HG02840 (cell line): ENCODE data around the gene TNFRSF21.
A peak's percentile ranks its signal among the peaks of the same experiment; 100 is the strongest.
"Not testable (repeated sequence)": the region's sequence is repeated elsewhere in the genome, so short reads cannot be mapped to it uniquely, and the experiment has no call there.

Experiments used
- ATAC-seq: cut with Tn5 transposase; IDR thresholded peaks from one replicate; pipeline ENCODE4 v1.9.1; 2021; ENCODE audit warnings: mild to moderate bottlenecking, moderate library complexity, moderate number of reproducible peaks; ENCODE audit not compliant: unreplicated experiment, low FRiP score

TNFRSF21 gene

GRCh38 chr6:47235421-47235820 is 74.3 kb downstream of the TNFRSF21 start:
- ATAC-seq: no peak

DNA sequence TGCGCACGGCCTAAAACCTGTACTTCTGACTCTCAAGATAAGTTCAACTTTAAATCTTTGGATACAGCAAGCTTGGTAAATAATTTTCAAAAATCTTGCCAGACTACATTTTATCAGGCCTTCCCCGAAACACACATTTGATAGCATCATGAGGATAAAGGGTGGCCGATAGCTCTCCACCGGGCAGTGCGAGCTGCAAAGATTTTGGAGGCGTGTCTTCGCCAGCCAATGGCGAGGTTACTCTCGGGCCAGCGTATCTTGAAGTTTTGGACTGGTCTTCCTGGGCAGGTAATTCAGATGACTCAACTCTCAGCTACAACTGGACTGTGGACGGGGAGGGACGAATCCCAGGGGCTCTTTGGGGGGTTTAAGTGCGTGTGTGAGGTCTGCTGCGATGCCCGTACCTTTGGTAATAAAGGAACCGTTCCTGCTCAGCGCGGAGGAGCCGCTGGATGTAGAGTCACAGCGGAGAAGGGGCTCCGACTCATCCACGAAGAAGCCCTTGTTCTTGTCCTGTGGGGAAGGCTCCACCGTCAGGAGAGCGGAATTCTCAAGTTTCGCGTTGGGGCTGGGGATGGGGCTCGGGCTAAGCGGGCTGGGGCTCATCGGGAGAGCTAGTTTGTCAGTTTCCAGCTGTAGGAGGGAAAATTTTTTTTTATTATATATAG is 75.3 kb downstream of the TNFRSF21 start:
- no peak for ATAC-seq

- ATAC-seq: no peak
Observed at GRCh38 chr6:47231151-47231550, 78.6 kb downstream of the TNFRSF21 start.

DNA sequence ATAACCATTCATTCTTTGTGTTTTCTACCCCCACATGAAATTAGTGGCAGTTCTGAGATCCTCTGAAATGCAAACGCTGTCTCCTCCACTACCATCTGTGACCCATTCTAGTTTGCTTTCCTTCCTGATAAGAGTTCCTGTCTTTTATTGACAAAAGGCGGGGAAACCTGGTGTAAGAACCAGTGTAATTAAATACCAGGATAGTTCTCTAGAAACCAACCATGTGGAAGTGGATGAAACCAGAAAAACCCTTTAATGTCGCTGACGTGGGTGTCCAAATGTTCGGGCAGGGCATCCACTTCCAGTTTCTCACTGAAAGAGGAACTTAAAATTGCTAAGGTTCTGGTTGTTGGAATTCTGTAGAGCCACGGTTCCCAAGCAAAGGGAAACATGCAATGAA is 79.1 kb downstream of the TNFRSF21 start:
- ATAC-seq: no peak

- no peak for ATAC-seq
Observed at GRCh38 chr6:47229255-47229654, 80.5 kb downstream of the TNFRSF21 start.

DNA sequence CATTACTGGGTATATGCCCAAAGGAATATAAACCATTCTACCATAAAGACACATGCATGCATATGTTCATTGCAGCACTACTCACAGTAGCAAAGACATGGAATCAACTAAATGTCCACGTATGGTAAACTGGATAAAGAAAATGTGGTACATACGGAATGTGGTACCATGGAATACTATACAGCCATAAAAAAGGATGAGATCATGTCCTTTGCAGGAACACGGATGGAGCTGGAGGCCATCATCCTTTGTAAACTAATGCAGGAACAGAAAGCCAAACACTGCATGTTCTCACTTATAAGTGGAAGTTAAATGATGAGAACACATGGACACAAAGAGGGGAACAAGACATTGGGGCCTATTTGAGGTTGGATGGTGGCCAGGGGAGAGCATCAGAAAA is 81.6 kb downstream of the TNFRSF21 start:
- ATAC-seq: not testable (repeated sequence)

GRCh38 chr6:47223251-47223650 is 86.5 kb downstream of the TNFRSF21 start:
- not testable (repeated sequence) for ATAC-seq

GRCh38 chr6:47221565-47221964 is 88.1 kb downstream of the TNFRSF21 start:
- ATAC-seq: no peak

DNA sequence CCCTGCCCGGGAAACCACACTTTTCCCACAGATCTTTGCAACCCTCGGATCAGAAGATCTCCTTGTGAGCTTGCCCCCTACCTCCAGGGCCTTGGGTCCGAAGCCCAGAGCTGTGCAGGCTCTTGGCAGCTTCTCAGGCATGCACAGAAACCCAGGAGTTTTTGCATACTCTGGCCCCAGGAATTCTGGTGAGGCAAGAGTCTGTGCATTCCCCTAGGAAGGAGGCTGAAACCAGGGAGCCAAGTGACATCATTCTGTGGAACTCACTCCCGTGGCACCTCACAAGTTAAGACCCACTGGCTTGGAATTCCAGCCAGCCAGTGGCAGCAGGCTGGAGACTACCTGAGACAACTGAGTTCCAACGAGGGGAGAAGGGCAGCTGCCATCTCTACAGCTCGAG is 100.1 kb downstream of the TNFRSF21 start:
- ATAC-seq: no peak

GRCh38 chr6:47207261-47207660 is 102.4 kb downstream of the TNFRSF21 start:
- no peak for ATAC-seq

DNA sequence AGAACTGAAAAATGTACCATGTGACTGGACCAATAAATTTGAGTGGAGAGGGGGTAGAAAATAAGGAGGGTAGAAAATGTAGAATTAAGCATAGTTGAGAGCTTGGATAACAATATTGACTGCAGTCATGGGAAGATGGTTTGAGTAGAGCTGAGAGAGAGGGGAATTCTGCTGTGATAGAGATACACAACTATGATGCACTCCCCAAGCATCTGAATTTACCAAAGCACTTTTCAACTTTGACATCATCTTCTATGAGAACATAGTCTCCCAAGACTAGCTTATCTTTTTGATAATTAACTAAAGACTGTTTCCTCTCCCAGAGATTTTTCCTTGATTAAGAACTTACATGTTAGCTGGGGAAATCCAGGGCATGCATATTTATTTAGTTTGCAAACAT is 103.1 kb downstream of the TNFRSF21 start:
- no peak for ATAC-seq

DNA sequence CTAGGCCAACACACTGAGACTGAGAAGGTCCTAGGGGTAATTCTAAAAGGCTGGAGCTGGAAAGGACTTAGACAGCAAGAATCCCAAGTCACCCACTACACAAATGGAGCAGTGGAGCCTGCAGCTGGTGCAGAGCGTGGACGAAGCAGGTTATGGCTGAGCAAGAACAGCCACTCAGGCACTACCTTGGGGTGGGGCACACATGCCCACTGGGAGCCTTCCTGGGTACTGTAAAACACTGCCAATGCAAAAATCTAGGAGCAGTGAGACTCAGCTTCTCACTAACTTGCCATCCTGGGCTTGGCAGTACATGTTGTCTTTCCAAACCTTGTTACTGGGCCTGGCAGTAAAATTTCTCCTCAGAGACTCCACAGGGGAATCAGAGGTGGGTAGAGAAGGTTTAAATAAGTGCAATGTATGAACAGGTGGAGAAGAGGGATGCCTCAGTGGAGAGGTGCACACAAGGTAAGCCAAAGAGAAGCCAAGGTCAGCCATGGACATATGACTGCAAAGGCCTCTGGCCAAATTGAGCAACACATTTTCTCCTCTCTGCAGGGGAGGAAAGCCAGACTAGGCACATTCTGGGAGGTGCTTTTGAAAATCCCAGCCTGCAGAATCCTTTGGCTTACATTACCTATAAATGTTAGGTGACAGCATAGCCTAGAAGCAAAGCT is 105.6 kb downstream of the TNFRSF21 start:
- no peak for ATAC-seq

GRCh38 chr6:47203266-47203937 is 106.3 kb downstream of the TNFRSF21 start:
- ATAC-seq: peak; percentile 70

DNA sequence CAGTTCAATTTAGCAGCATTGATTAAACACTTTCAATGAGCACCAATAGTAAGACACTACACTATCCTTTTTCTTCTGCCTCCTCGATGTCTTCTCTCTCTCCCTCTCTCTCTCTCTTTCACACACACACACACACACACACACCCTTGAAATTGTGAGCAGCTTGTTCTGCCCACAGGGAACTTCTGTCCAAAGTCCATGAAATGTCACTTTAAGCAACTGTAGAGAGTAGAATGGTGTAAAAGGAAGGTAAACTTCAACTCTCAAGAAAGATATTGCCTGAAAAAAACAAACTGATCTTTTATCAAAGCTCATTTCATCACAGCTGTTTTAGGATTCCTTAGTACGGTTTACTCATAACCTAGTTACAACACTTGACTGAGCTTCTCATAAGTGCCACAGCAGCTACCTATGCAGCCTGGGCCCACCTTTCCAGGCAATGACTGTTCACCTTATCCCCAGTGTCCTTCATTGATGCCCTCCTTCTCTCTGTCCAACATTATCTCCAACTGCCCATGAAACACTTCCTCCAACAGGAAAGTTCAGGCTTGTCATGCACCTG is 107.0 kb downstream of the TNFRSF21 start:
- no peak for ATAC-seq

GRCh38 chr6:47200536-47201334 is 109.0 kb downstream of the TNFRSF21 start:
- no peak for ATAC-seq

DNA sequence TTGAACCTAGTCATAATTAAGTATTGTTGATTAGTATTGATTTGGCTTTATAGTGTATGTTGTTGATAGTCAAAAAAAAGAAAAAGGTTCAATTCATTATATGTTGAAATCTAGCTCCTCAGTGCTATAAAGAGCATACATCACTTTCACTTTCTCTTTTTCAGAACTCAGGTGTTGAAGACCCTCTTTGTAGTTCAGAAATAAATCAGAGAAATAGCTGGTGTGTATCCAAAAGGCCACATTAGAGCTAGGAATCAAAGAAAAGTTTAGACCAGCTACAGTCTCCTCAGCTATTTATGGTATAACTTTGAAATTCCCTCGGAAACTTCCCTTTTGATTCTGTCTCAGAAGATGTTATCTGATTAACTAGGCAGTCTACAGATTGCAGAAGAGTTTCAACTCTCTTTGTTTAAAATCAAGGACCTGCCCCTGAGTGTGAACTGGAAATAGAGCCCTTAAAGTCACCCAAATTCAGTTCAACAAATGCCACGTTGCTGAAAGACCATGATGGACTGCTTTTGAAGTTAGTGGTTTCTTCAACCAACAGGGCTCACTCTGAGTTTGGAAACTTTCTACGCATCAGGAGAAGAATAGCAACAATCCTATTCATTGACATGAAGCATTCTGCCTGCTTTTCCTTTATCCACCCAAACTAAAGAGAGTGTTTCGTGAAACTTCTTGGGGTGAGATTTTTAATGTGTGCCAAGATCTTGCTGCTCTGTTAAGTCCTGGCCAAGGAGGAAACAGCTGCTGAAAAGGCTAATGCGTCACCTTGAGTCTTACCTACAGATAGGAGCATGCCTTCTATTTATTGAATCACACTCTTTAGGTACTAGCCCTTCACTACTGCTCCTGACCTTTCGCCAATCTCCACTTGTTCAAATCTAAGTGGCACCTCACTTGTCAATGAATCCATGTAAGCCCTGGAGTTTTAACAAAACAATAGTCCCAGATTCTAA is 111.7 kb downstream of the TNFRSF21 start:
- ATAC-seq: no peak

DNA sequence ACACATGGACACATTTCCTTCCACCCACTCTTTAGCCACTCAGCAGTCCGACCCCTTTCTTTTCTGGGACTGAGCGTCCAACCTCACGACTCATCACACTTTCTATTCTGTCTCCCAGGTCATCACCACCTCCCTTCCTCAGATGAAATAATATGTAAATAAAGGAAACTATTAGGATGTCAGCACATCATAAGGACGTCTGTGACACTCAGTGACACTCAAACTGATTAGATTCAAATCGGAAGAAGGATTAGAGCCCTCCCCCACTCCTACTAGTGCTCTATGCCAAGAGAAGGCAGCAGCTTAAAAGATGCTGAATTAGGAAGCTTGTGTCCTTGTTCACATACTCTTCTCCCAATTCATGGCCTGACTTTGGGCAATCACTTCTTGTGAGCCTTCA is 113.6 kb downstream of the TNFRSF21 start:
- no peak for ATAC-seq

- ATAC-seq: no peak
Observed at GRCh38 chr6:47195011-47195650, 114.6 kb downstream of the TNFRSF21 start.

- no peak for ATAC-seq
Observed at GRCh38 chr6:47188588-47189021, 121.1 kb downstream of the TNFRSF21 start.
